DLD1 (cell line): Measurements from ENCODE around the gene DNMT3B.

Experiments used
- in situ Hi-C: cut with HindIII; loops from 2 replicates; pipeline ENCODE4 v1.10.0; 2017; ENCODE audit warnings: low sequenced_read_pairs

DNMT3B gene

GRCh38 chr20:32789896-32790750 is 27.9 kb downstream of the DNMT3B start:
- in situ Hi-C loops, result no loop called here

- in situ Hi-C loops, result no loop called here
These were observed 28.5 kb downstream of the DNMT3B start for GRCh38 chr20:32790751-32791057.

- in situ Hi-C loops, result no loop called here
These were observed 30.1 kb downstream of the DNMT3B start for GRCh38 chr20:32792316-32792715.

GRCh38 chr20:32792731-32793458 is 30.7 kb downstream of the DNMT3B start:
- in situ Hi-C loops, result no loop called here

- in situ Hi-C loops, result loop anchor here (5.0 kb wide), 1 partner anchor 91 kb away; no protein-coding TSS in a partner anchor
These were observed 34.3 kb downstream of the DNMT3B start for GRCh38 chr20:32796383-32796948.

GRCh38 chr20:32796981-32797451 is 34.8 kb downstream of the DNMT3B start:
- in situ Hi-C loops, result loop anchor here (5.0 kb wide), 1 partner anchor 90 kb away; no protein-coding TSS in a partner anchor

DNA sequence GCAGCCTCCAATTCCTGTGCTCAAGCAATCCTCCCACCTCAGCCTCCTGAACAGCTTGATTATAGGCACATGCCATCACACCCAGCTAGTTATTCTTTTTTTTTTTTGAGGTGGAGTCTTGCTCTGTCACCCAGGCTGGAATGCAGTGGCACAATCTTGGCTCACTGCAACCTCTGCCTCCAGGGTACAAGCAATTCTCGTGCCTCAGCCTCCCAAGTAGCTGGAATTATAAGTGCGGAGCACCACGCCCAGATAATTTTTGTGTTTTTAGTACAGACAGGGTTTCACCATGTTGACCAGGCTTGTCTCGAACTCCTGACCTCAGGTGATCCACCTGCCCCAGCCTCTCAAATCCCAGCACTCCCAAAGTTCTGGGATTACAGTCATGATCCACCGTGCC is 35.4 kb downstream of the DNMT3B start:
- in situ Hi-C loops, result loop anchor here (5.0 kb wide), 1 partner anchor 90 kb away; no protein-coding TSS in a partner anchor

DNA sequence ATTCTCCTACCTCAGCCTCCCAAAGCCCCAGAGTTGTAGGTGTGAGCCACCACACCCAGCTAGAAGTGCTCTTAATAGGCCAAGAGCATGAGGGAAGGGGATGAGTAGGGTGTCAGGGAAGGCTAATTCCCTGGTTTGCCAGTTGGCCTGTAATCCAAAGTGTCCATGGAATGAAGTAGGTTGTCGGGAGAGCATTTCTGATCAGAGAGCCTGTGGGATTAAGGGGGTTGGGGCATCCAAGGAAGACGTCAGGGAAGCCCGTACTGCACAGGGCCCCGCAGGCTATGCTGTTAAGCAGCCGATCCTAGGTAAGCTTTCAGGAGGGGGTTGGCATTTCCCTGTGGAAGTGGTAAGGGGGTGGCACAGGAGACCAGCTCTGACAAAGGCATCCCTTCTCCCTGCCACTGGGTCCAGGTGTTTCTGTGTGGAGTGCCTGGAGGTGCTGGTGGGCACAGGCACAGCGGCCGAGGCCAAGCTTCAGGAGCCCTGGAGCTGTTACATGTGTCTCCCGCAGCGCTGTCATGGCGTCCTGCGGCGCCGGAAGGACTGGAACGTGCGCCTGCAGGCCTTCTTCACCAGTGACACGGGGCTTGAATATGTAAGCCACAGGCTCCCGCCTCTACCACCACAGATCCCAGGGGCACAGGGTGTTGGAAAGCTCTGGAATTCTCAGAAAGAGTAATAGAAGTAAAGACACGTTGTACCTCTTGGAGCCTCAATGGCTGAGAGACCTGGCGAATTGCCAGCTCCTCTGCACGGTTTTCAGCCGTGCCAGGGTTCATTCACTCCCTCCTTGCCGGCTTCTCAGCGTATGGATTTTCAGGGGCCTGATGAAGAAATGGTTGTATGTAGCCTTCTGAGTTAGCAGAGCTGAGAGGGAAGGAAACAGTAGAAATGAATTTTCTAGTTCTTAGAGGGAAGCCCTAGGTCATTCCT is 36.1 kb downstream of the DNMT3B start:
- in situ Hi-C loops, result loop anchor here (5.0 kb wide), 1 partner anchor 89 kb away; no protein-coding TSS in a partner anchor

GRCh38 chr20:32803092-32803491 is 40.9 kb downstream of the DNMT3B start:
- in situ Hi-C loops, result no loop called here

- in situ Hi-C loops, result no loop called here
These were observed 42.0 kb downstream of the DNMT3B start for GRCh38 chr20:32804022-32804715.

DNA sequence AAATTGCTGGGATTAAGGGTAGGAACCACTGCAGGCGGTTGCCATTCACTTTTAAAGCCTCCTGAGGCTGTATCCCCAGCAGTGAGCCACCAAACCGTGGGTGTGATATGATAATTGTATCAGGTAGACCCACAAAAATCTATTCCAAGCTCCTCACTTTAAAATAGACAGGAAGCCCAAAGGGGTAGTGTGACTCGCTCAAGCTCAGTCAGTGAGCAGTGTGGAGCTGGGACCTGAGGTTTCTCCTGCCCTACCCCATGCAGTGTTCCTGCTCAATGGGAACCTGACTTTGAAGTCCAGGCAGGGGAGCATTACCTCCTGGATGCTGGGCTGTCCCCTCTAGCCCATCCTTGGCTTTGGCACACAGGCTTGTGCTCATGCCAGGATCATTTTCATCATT is 42.6 kb downstream of the DNMT3B start:
- in situ Hi-C loops, result no loop called here

- in situ Hi-C loops, result no loop called here
These were observed 43.5 kb downstream of the DNMT3B start for GRCh38 chr20:32805721-32806120.

DNA sequence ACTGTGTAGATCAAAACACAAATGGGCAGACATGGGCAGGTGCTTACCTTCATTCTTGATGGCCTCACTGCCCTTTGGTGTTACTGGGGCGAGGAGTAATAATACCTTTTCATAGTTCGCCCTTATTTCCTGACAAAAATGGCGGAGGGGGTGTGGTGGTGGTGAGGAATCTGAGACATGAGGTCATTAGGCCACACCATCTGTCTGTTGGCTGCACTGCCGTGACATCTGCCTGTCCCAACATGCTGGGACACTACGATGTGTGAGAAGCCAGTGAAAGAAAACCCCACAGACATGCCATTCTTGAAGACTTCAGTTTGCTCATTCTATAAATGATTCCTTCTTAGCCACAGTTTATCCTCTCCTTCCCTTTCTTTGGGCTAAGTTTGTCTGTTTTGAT is 44.2 kb downstream of the DNMT3B start:
- in situ Hi-C loops, result no loop called here

- in situ Hi-C loops, result no loop called here
These were observed 45.5 kb downstream of the DNMT3B start for GRCh38 chr20:32807706-32808105.

DNA sequence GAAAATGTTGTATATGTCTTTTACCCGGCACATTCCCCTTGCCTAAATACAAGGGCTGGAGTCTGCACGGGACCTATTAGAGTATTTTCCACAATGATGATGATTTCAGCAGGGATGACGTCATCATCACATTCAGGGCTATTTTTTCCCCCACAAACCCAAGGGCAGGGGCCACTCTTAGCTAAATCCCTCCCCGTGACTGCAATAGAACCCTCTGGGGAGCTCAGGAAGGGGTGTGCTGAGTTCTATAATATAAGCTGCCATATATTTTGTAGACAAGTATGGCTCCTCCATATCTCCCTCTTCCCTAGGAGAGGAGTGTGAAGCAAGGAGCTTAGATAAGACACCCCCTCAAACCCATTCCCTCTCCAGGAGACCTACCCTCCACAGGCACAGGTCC is 46.3 kb downstream of the DNMT3B start:
- in situ Hi-C loops, result no loop called here

GRCh38 chr20:32809907-32810306 is 47.7 kb downstream of the DNMT3B start:
- in situ Hi-C loops, result loop anchor here (5.0 kb wide), 1 partner anchor 33 kb away; no protein-coding TSS in a partner anchor

DNA sequence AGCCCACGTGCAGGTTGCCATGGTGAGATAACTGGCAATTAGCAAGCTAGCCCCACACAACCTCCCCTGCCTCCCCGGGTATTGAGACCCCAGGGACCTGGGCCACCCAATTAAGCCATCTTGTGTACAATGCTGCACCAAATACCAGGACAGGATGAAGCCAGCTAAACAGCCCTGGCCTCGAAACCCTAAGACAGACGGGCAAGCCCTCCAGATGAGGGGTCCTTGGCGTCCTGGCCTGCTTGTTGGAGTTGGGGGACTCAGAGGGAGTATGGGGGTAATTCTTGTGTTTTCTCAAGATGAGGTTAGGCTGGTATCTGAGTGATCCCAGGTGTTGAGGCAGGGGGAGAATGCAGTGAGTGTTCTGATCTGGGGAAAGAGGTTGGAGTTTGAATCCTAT is 48.8 kb downstream of the DNMT3B start:
- in situ Hi-C loops, result loop anchor here (5.0 kb wide), 1 partner anchor 34 kb away; no protein-coding TSS in a partner anchor

- in situ Hi-C loops, result loop anchor here (5.0 kb wide), 1 partner anchor 35 kb away; no protein-coding TSS in a partner anchor
These were observed 49.7 kb downstream of the DNMT3B start for GRCh38 chr20:32811886-32812285.

DNA sequence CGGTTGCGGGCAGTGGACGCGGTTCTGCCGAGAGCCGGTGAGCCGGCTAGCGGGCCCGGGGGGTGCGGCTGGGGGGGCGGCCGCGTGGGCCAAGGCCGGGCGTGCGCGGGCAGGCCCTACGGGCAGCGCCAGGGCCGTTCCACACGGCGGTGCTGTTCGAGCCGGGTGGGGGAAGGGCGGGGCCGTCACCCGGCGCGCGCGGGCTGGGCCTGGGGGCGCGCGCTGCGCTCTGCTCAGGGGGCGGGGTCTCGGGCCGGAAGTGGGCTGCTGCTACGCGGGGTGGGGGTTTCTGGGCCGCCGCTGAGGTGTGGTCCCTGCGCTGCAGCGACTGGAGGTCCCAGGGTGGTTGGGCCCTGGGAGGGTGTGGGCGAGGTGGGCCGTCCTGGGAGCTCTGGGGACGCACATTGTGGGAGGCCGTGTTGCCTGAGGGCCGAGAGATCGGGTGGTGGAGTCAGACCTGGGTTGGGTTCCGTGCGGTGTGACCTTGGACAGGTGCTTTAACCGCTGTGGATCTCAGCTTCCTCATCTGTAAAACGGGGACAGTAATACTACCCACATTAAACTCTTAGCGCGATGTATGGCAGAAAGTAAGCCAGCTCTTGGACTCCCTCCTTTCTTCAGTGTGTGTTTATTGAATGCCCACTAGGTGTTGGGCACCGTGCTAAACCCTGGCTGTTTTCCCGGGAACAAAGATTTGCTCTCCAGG is 58.0 kb downstream of the DNMT3B start:
- in situ Hi-C loops, result no loop called here
